ENCODE results near the gene APLP2. TPM values are rescaled to one million over a fixed set of nuclear protein-coding genes. Genes with fewer than 3 reads are reported as not detected.
"Not testable (repeated sequence)": the region's sequence is repeated elsewhere in the genome, so short reads cannot be mapped to it uniquely, and the experiment has no call there.

The APLP2 gene
- total RNA-seq, 6 experiments from 2014 or later: 333 to 490 (median 458) TPM

DNA sequence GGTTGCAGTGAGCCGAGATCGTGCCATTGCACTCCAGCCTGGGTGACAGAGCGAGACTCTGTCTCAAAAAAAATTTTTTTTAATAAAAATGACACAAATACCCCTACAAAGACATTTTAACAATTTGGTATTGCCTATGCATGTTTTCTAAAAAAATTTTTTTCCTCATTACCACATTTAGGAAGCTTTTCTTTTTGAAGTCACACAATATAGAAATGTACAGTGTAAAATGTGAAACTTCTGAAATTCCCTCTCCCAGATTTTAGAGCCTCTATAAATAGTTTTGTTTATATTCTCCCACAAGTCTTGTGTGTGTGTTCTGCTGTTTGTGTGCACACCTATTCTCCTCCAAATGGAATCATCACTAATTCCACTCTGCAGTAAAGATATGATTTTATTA is 97.5 kb downstream of the APLP2 start:
- TF ChIP-seq, protein P1, sequence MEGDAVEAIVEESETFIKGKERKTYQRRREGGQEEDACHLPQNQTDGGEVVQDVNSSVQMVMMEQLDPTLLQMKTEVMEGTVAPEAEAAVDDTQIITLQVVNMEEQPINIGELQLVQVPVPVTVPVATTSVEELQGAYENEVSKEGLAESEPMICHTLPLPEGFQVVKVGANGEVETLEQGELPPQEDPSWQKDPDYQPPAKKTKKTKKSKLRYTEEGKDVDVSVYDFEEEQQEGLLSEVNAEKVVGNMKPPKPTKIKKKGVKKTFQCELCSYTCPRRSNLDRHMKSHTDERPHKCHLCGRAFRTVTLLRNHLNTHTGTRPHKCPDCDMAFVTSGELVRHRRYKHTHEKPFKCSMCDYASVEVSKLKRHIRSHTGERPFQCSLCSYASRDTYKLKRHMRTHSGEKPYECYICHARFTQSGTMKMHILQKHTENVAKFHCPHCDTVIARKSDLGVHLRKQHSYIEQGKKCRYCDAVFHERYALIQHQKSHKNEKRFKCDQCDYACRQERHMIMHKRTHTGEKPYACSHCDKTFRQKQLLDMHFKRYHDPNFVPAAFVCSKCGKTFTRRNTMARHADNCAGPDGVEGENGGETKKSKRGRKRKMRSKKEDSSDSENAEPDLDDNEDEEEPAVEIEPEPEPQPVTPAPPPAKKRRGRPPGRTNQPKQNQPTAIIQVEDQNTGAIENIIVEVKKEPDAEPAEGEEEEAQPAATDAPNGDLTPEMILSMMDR (IDR thresholded peaks at IDR 0.05): no peak
- no peak overlapping the region for H3K27ac Mint-ChIP-seq
- DNase-seq: no peak
- H3K4me1 Mint-ChIP-seq (ENCODE audit: low read depth): peaks cover 40% of the 10 kb centered on the region
- no peak overlapping the region for H3K4me3 Mint-ChIP-seq
- H3K27me3 Mint-ChIP-seq (ENCODE audit: insufficient read depth): peaks cover 31% of the 10 kb centered on the region
- H3K9me3 Mint-ChIP-seq: no peaks in the 10 kb centered on the region
- H3K36me3 Mint-ChIP-seq (ENCODE audit: low read depth): no peaks in the 10 kb centered on the region

GRCh38 chr11:130168105-130168504 is 98.4 kb downstream of the APLP2 start:
- H3K4me3 Mint-ChIP-seq: no peak overlapping the region
- DNase-seq: peak; percentile 46
- peaks cover 40% of the 10 kb centered on the region for H3K4me1 Mint-ChIP-seq (ENCODE audit: low read depth)
- H3K9me3 Mint-ChIP-seq: no peaks in the 10 kb centered on the region
- TF ChIP-seq, protein P1 (IDR thresholded peaks at IDR 0.05): no peak
- no peaks in the 10 kb centered on the region for H3K36me3 Mint-ChIP-seq (ENCODE audit: low read depth)
- peaks cover 24% of the 10 kb centered on the region for H3K27me3 Mint-ChIP-seq (ENCODE audit: insufficient read depth)
- H3K27ac Mint-ChIP-seq: no peak overlapping the region

- peaks cover 36% of the 10 kb centered on the region for H3K4me1 Mint-ChIP-seq (ENCODE audit: low read depth)
- TF ChIP-seq, protein P1 (IDR thresholded peaks at IDR 0.05): no peak
- H3K36me3 Mint-ChIP-seq (ENCODE audit: low read depth): peaks cover 9% of the 10 kb centered on the region
- H3K4me3 Mint-ChIP-seq: no peak overlapping the region
- no peak overlapping the region for H3K27ac Mint-ChIP-seq
- peaks cover 23% of the 10 kb centered on the region for H3K27me3 Mint-ChIP-seq (ENCODE audit: insufficient read depth)
- peaks cover 11% of the 10 kb centered on the region for H3K9me3 Mint-ChIP-seq
- DNase-seq: no peak
Measured at GRCh38 chr11:130170345-130170744, 100.7 kb downstream of the APLP2 start.

- Mint-ChIP-seq H3K9me3 (peaks cover 12% of the 10 kb centered on the region), H3K4me1 (ENCODE audit: low read depth) (peaks cover 29% of the 10 kb centered on the region), H3K4me3 (no peak overlapping the region), H3K36me3 (ENCODE audit: low read depth) (peaks cover 9% of the 10 kb centered on the region), H3K27ac (no peak overlapping the region), H3K27me3 (ENCODE audit: insufficient read depth) (peaks cover 31% of the 10 kb centered on the region)
- TF ChIP-seq, protein P1 (IDR thresholded peaks at IDR 0.05): no peak
- DNase-seq: no peak
Measured at GRCh38 chr11:130171534-130171933, 101.8 kb downstream of the APLP2 start.

DNA sequence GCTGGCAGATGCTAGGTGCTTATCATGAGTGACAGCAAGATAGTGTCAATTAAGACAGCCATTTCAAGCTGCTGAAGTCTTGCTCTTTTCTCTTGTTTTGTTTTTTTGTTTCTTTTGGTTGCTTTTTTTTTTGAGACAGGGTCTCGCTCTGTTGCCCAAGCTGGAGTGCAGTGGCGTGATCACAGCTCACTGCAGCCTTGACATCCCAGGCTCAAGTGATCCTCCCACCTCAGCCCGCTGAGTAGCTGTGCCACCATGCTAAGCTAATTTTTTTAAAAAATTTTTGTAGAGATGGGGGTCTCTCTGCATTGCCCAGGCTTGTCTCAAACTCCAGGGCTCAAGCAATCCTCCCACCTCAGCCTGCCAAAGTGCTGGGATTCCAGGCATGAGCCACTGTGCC is 102.3 kb downstream of the APLP2 start:
- H3K27ac Mint-ChIP-seq; DNase-seq; H3K36me3 Mint-ChIP-seq (ENCODE audit: low read depth); H3K4me3 Mint-ChIP-seq: not testable (repeated sequence)
- Mint-ChIP-seq H3K4me1 (ENCODE audit: low read depth) (peaks cover 25% of the 10 kb centered on the region), H3K27me3 (ENCODE audit: insufficient read depth) (peaks cover 34% of the 10 kb centered on the region), H3K9me3 (peaks cover 12% of the 10 kb centered on the region)

DNA sequence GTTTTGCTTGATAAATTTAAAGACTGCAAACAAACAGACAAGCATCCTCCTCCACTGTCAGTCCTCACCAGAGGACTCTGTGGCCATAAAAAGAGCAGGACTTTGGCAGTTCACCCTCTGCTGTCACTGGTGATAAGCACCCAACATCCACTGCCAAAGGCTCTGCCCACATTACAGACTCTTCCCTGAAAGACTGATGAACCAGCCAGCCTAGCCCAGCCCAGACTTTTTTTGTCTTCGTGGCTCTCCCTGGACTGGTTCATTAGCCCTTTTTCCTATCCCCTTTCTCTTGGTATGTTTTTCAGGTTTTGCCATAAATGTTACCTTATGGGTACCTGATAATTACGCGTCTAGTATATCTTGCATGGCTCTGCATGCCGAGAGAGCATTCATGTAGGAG is 104.9 kb downstream of the APLP2 start:
- peaks cover 4% of the 10 kb centered on the region for H3K4me1 Mint-ChIP-seq (ENCODE audit: low read depth)
- H3K9me3 Mint-ChIP-seq: peaks cover 12% of the 10 kb centered on the region
- H3K36me3 Mint-ChIP-seq (ENCODE audit: low read depth): peaks cover 9% of the 10 kb centered on the region
- H3K4me3 Mint-ChIP-seq: no peak overlapping the region
- DNase-seq: no peak
- TF ChIP-seq, protein P1 (IDR thresholded peaks at IDR 0.05): no peak
- H3K27me3 Mint-ChIP-seq (ENCODE audit: insufficient read depth): peaks cover 40% of the 10 kb centered on the region
- no peak overlapping the region for H3K27ac Mint-ChIP-seq

All from HFFc6 (cell line).